ENCODE measurements around the gene ZFYVE28. TPM values are rescaled to one million over a fixed set of nuclear protein-coding genes. Genes with fewer than 3 reads are reported as not detected.

Gene ZFYVE28
- total RNA-seq, 1 donor from 2014 or later: 11.3 TPM

DNA sequence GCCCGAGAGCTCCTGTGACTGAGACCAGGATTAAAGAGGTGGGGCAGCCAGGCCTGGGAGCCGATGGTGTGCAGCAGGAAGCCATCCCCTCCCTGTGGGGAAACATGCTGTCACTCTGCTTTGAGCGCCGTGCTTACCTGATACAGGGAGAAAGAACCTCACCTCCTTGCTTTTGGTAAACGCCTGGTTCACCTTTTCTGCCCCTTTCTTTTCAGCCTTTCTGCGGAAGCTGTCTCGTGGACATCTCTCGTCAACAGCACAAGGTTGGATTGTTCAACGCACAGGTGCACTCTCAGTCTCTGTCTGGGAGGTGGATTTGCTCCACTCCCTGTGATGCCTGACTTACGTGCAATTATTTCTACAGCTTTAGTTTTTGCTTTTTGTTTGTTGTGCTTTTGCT, 12.0 kb downstream of the ZFYVE28 start:
- H3K27ac ChIP-seq: no peak overlapping the region
- peaks cover 13% of the 10 kb centered on the region for H3K4me1 ChIP-seq
- no peaks in the 10 kb centered on the region for H3K9me3 ChIP-seq
- intact Hi-C loops (cut with DNase I): no loop called here
- no peaks in the 10 kb centered on the region for H3K36me3 ChIP-seq
- no peaks in the 10 kb centered on the region for H3K27me3 ChIP-seq
- TF ChIP-seq POLR2A (IDR thresholded peaks at IDR 0.05) (no peak), POLR2AphosphoS5 (IDR thresholded peaks at IDR 0.05; ENCODE audit: insufficient read depth in 1 of 2, low read depth in 1 of 2) (no peak)
- TF ChIP-seq, protein P1, sequence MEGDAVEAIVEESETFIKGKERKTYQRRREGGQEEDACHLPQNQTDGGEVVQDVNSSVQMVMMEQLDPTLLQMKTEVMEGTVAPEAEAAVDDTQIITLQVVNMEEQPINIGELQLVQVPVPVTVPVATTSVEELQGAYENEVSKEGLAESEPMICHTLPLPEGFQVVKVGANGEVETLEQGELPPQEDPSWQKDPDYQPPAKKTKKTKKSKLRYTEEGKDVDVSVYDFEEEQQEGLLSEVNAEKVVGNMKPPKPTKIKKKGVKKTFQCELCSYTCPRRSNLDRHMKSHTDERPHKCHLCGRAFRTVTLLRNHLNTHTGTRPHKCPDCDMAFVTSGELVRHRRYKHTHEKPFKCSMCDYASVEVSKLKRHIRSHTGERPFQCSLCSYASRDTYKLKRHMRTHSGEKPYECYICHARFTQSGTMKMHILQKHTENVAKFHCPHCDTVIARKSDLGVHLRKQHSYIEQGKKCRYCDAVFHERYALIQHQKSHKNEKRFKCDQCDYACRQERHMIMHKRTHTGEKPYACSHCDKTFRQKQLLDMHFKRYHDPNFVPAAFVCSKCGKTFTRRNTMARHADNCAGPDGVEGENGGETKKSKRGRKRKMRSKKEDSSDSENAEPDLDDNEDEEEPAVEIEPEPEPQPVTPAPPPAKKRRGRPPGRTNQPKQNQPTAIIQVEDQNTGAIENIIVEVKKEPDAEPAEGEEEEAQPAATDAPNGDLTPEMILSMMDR (IDR thresholded peaks at IDR 0.05): no peak
- no peak for DNase-seq (ENCODE audit: extremely low spot score in 2 of 2)
- no peak overlapping the region for H3K4me3 ChIP-seq

DNA sequence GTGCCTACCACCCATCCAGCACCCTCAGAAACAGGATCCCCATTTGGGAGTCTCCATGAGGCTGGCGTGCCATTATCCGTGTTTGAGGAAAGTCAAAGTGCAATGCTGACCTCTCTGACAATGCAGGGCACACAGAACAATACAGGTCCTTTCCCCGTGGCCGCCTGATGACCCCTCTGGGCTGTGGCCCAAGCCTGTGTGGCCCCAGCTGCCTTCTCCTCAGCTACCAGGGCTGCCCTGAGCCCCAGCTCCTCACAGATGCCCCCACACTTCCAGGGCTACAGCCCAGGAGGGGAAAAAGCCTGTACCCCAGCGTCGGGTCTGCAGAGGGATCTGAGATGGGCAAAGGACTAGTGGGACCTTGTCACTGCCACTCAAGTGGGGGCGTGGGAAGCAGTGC, 15.5 kb downstream of the ZFYVE28 start:
- Histone ChIP-seq H3K9me3 (no peaks in the 10 kb centered on the region), H3K27ac (no peak overlapping the region), H3K4me1 (peaks cover 16% of the 10 kb centered on the region), H3K27me3 (no peaks in the 10 kb centered on the region), H3K4me3 (no peak overlapping the region), H3K36me3 (no peaks in the 10 kb centered on the region)
- DNase-seq (ENCODE audit: extremely low spot score in 2 of 2): no peak
- TF ChIP-seq POLR2AphosphoS5 (IDR thresholded peaks at IDR 0.05; ENCODE audit: insufficient read depth in 1 of 2, low read depth in 1 of 2) (no peak), POLR2A (IDR thresholded peaks at IDR 0.05) (no peak)
- TF ChIP-seq, protein P1 (IDR thresholded peaks at IDR 0.05): no peak
- intact Hi-C loops (cut with DNase I): no loop called here

DNA sequence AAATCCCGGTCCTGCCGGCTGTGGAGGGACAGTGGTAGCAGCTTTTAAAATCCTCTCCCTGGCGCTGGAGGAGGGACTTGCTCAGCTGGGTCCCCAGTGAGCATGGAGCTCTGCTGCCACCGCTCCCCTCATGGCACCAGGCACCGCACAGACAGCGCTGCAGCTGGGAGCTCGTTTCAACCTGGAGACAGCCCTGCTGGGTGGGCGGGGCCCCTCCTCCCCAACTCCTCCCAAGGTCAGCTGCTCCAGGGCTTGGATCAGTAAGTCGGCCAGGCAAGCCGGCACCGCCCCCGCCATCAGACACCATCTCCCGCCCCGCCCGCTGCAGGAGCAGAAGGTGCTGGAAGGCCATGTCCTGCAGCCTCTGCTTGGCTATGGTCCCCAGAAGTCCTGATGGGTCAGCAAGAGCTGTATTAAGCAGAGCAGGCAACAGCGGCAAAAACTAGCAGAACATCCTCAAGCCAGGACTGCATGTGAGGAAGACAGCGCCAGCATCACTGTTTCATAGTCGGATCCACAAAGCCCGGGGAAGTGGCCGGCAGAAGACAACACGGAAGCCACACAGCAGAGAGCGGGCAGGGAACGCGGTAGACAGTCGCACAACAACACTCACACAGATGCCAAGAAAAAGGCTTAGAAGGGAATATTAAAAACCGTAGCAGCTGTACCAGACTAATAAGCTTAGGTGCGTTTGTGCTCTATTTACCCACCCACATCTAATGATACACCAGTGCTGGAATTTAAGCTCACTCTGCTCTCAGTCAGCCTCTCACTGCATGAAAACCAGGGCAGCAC, 16.2 kb downstream of the ZFYVE28 start:
- Histone ChIP-seq H3K27ac (no peak overlapping the region), H3K4me1 (peaks cover 16% of the 10 kb centered on the region), H3K27me3 (no peaks in the 10 kb centered on the region), H3K36me3 (no peaks in the 10 kb centered on the region), H3K9me3 (no peaks in the 10 kb centered on the region), H3K4me3 (peak overlapping the region; percentile 26 to 46)
- no peak for DNase-seq (ENCODE audit: extremely low spot score in 2 of 2)
- intact Hi-C loops (cut with DNase I): no loop called here
- TF ChIP-seq, protein P1 (IDR thresholded peaks at IDR 0.05): no peak
- TF ChIP-seq POLR2A (IDR thresholded peaks at IDR 0.05): no peak
- TF ChIP-seq POLR2AphosphoS5 (IDR thresholded peaks at IDR 0.05; ENCODE audit: insufficient read depth in 1 of 2, low read depth in 1 of 2): no peak

DNA sequence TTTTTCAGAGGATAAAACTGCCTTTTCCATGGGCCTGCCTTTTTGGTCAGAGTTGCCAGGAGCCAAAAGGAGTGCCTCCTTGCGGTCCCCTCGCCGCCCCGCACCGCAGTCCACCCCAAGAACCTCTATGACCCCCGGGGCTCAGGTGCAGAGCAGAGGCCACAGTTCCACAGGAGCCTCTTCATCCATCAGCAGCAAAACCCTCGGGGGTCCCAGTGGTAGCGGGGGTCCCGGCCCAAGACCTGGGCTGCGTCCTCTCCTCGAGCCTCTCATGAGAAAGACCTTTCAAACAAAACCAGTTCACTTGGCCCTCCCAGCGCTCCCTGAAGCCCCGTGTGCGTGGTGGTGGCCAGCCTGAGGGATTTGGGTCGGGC, 16.8 kb downstream of the ZFYVE28 start:
- Histone ChIP-seq H3K4me1 (peaks cover 16% of the 10 kb centered on the region), H3K4me3 (peak overlapping the region; percentile 26 to 46), H3K27me3 (no peaks in the 10 kb centered on the region), H3K27ac (no peak overlapping the region), H3K36me3 (no peaks in the 10 kb centered on the region), H3K9me3 (no peaks in the 10 kb centered on the region)
- intact Hi-C loops (cut with DNase I): no loop called here
- no peak for DNase-seq (ENCODE audit: extremely low spot score in 2 of 2)
- no peak for TF ChIP-seq POLR2A (IDR thresholded peaks at IDR 0.05)
- TF ChIP-seq, protein P1 (IDR thresholded peaks at IDR 0.05): no peak
- no peak for TF ChIP-seq POLR2AphosphoS5 (IDR thresholded peaks at IDR 0.05; ENCODE audit: insufficient read depth in 1 of 2, low read depth in 1 of 2)

Measured in vagina (tissue), 2 donors.